ENCODE data around the gene MAX. TPM values are rescaled to one million over a fixed set of nuclear protein-coding genes. Genes with fewer than 3 reads are reported as not detected.

MAX gene
- total and polyA plus RNA-seq, 2 of the 13 experiments (the other 11 are each of a cell fraction or from before 2014, with no cell fraction given), result 28.5 to 29.3 TPM

GRCh38 chr14:65102441-65103149 is at the start of gene MAX (continued):
- TF ChIP-seq REST (IDR thresholded peaks at IDR 0.05; ENCODE audit: borderline replicate concordance in 1 of 2, low read depth in 1 of 2, low read length in 2 of 2) (peak in 1 of 2 experiments; percentile 37; a peak in 1 of 4 replicates), ZNF24 (IDR thresholded peaks at IDR 0.05) (no peak), ELF3 (CRISPR knock-in tag; IDR thresholded peaks at IDR 0.05) (peak; percentile 16; the same call in 1 of the 2 replicates), POLR2A (IDR thresholded peaks at IDR 0.05; ENCODE audit: insufficient read depth in 1 of 2, low read depth in 2 of 2, low read length in 2 of 2) (peak; percentile 67 to 81), USF2 (IDR thresholded peaks at IDR 0.05; ENCODE audit: low read depth, low read length) (peak; percentile 92), USF2 (CRISPR knock-in tag; IDR thresholded peaks at IDR 0.05; ENCODE audit: borderline replicate concordance) (peak; percentile 95; the same call in 1 of the 2 replicates), MYC (CRISPR knock-in tag; IDR thresholded peaks at IDR 0.05; ENCODE audit: borderline replicate concordance) (peak; percentile 97), ASH2L (IDR thresholded peaks at IDR 0.05; ENCODE audit: insufficient read length, low read depth, low read length) (peak; percentile 68), ZMYM3 (CRISPR knock-in tag; IDR thresholded peaks at IDR 0.05) (no peak), ZNF143 (CRISPR knock-in tag; IDR thresholded peaks at IDR 0.05) (peak; percentile 91), FOXK1 (CRISPR knock-in tag; IDR thresholded peaks at IDR 0.05; ENCODE audit: borderline replicate concordance, low read depth) (peak; percentile 87; the same call in 1 of the 2 replicates), NBN (conservative IDR thresholded peaks at IDR 0.05) (no peak), ZNF317 (CRISPR knock-in tag; IDR thresholded peaks at IDR 0.05) (peak; percentile 56), SRSF1 (optimal IDR thresholded peaks at IDR 0.05; ENCODE audit: low read depth, low read length) (peak; percentile 38), NFKB2 (CRISPR knock-in tag; IDR thresholded peaks at IDR 0.05; ENCODE audit: borderline replicate concordance) (no peak), KDM2A (CRISPR knock-in tag; IDR thresholded peaks at IDR 0.05; ENCODE audit: borderline replicate concordance, low read depth) (peak; percentile 60; the same call in 1 of the 2 replicates), EP300 (IDR thresholded peaks at IDR 0.05; ENCODE audit: low read depth in 2 of 2, low read length in 2 of 2) (0 out of 4 replicates have a peak, but pooled peaks of 1 of the 2 experiments have one; percentile 7), EP300 (CRISPR knock-in tag; IDR thresholded peaks at IDR 0.05; ENCODE audit: borderline replicate concordance) (no peak), MXD4 (CRISPR knock-in tag; IDR thresholded peaks at IDR 0.05) (peak; percentile 95; the same call in 1 of the 2 replicates), ZNF329 (CRISPR knock-in tag; IDR thresholded peaks at IDR 0.05; ENCODE audit: low read depth) (peak; percentile 54; the same call in 1 of the 2 replicates), ZBTB43 (CRISPR knock-in tag; conservative IDR thresholded peaks at IDR 0.05) (peak; percentile 81), ZNF782 (CRISPR knock-in tag; IDR thresholded peaks at IDR 0.05; ENCODE audit: borderline replicate concordance) (0 out of 2 replicates have a peak, but pooled peaks have one; percentile 1), KAT8 (CRISPR knock-in tag; IDR thresholded peaks at IDR 0.05) (peak; percentile 62; the same call in 1 of the 2 replicates)

All from HepG2 (cell line).